PC-3 (cell line): Measurements from ENCODE around the gene BAIAP2. TPM values are rescaled to one million over a fixed set of nuclear protein-coding genes. Genes with fewer than 3 reads are reported as not detected.
A peak's percentile ranks its signal among the peaks of the same experiment; 100 is the strongest.

ENCODE experiments used
- ATAC-seq: fragments of 200-7000 bp; cut with Tn5 transposase; 2 replicates; pipeline ENCODE4 v1.9.1; 2020; ENCODE audit warnings: mild to moderate bottlenecking, moderate library complexity
- BruUV-seq: library from RNA; stranded (reverse); fragments of 400-500 nt; replicated peaks from 2 replicates; lab custom pipeline; 2021; lab: Mats Ljungman, UMichigan
- CTCF ChIA-PET: fragments of 300-600 bp; sonication (Branson Sonifier 250); formaldehyde crosslinking; loops from one replicate; lab custom pipeline; 2022; ENCODE audit warnings: antibody characterized with exemption; lab: Charles Lee
- POLR2A ChIA-PET: fragments of 300-600 bp; sonication (Branson Sonifier 250); formaldehyde crosslinking; loops from one replicate; lab custom pipeline; 2022; ENCODE audit warnings: antibody characterized with exemption; ENCODE audit not compliant: unreplicated experiment; lab: Charles Lee
- DNase-seq: peaks from one replicate; pipeline ENCODE4 v3.0.0-alpha.2; 2015
- H2AFZ ChIP-seq: fragments of 300-600 bp; sonication (generic); 2 replicates; pipeline ENCODE4 v1.6.0; 2016; ENCODE audit warnings: antibody characterized with exemption, low read length
- H3F3A ChIP-seq: fragments of 300-600 bp; sonication (generic); one replicate; pipeline ENCODE4 v1.6.0; 2017; ENCODE audit warnings: antibody characterized with exemption, low read length, control low read depth, mild to moderate bottlenecking; ENCODE audit not compliant: unreplicated experiment
- H3K27ac ChIP-seq: fragments of 300-600 bp; sonication (generic); 2 replicates; pipeline ENCODE4 v1.5.1; 2016; ENCODE audit warnings: mild to moderate bottlenecking, low read length
- H3K27me3 ChIP-seq: fragments of 300-600 bp; sonication (generic); 2 replicates; pipeline ENCODE4 v1.6.1; 2016; ENCODE audit warnings: low read length, mixed read lengths
- H3K36me3 ChIP-seq: fragments of 300-600 bp; sonication (generic); 2 replicates; pipeline ENCODE4 v1.6.1; 2016; ENCODE audit warnings: low read depth, mixed run types, low read length, mixed read lengths
- H3K4me1 ChIP-seq: fragments of 300-600 bp; sonication (generic); 2 replicates; pipeline ENCODE4 v1.5.1; 2016; ENCODE audit warnings: low read length; ENCODE audit not compliant: insufficient read depth
- H3K4me2 ChIP-seq: fragments of 300-600 bp; sonication (generic); 2 replicates; pipeline ENCODE4 v1.6.0; 2016; ENCODE audit warnings: low read length
- H3K4me3 ChIP-seq: fragments of 300-600 bp; sonication (generic); 2 replicates; pipeline ENCODE4 v1.5.1; 2016; ENCODE audit warnings: mild to moderate bottlenecking, low read length, mixed read lengths
- H3K79me2 ChIP-seq: fragments of 300-600 bp; sonication (generic); 2 replicates; pipeline ENCODE4 v1.6.1; 2017; ENCODE audit warnings: low read length, mixed read lengths
- H3K9ac ChIP-seq: fragments of 300-600 bp; sonication (generic); 2 replicates; pipeline ENCODE4 v1.6.0; 2016; ENCODE audit warnings: mild to moderate bottlenecking, low read length
- H3K9me2 ChIP-seq: fragments of 300-600 bp; sonication (generic); replicated peaks from 2 replicates; pipeline ENCODE4 v1.6.1; 2016; ENCODE audit warnings: mixed run types, low read length, mixed read lengths
- H3K9me3 ChIP-seq: fragments of 300-600 bp; sonication (generic); 2 replicates; pipeline ENCODE4 v1.6.1; 2016; ENCODE audit warnings: low read length, mixed read lengths
- H4K20me1 ChIP-seq: fragments of 300-600 bp; sonication (generic); 2 replicates; pipeline ENCODE4 v1.6.1; 2016; ENCODE audit warnings: low read length, mixed read lengths
- EZH2 ChIP-seq: fragments of 300-600 bp; sonication (generic); IDR thresholded peaks from one replicate; pipeline ENCODE4 v1.6.1; 2017; ENCODE audit warnings: antibody characterized with exemption, mild to moderate bottlenecking, low read length; ENCODE audit not compliant: unreplicated experiment
- EZH2phosphoT487 ChIP-seq: fragments of 300-600 bp; sonication (generic); IDR thresholded peaks from 2 replicates; pipeline ENCODE4 v1.6.1; 2018; ENCODE audit warnings: mild to moderate bottlenecking, antibody characterized with exemption, low read length, borderline replicate concordance
- intact Hi-C: fragments of 100-400 bp; cut with micrococcal nuclease; formaldehyde crosslinking; loops from 2 replicates; pipeline ENCODE4 v1.9.0; 2023
- total RNA-seq: library from RNA; depleted of rRNA; stranded (reverse); fragments of >200 nt; gene quantifications from 2 replicates; pipeline ENCODE4 v1.2.3, GENCODE V29; 2014
- TF ChIP-seq, protein P1 (sequence below): fragments of 300-600 bp; sonication (generic); conservative IDR thresholded peaks from 2 replicates; pipeline ENCODE4 v1.5.1; 2017; ENCODE audit warnings: antibody characterized with exemption, low read depth, mild to moderate bottlenecking, low read length

The BAIAP2 gene
- total RNA-seq, 1 experiment from 2014 or later = 56.9 TPM

DNA sequence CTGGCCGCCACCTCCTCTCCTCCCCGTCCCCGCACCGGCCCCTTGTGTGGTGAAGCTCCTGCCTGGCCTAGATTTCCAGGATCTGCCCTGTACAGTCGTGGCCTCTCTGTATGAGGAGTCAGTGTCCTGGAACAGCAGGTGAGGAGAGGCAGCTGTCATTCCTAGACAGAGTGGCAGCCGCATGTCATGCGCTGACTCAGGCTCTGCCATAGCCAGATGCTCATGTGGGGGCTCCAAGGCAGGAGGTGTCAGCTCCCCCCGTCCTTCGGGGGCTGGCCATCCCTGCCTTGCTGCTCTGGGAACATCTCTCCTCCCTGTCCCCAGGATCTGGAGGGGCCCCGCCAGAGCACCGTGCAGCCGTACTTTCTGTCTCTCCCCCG is 60.4 kb downstream of the BAIAP2 start:
- H3K4me3 ChIP-seq = peak overlapping the region; percentile 20; the same call in 1 of the 2 replicates
- no peaks in the 10 kb centered on the region for H3K9me2 ChIP-seq
- H3K36me3 ChIP-seq = peaks cover under 1% of the 10 kb centered on the region; the same call in 1 of the 2 replicates
- no peaks in the 10 kb centered on the region for H4K20me1 ChIP-seq
- CTCF ChIA-PET = interaction anchor here (0.5 kb wide), 1 partner anchor 100 kb away, joined by 4 read pairs; no protein-coding TSS in a partner anchor
- DNase-seq = no peak
- BruUV-seq = no TSS peak
- peak overlapping the region; percentile 74 for H3K4me2 ChIP-seq
- H3F3A ChIP-seq = peaks cover 3% of the 10 kb centered on the region
- peak overlapping the region; percentile 75 for H3K9ac ChIP-seq
- H3K27ac ChIP-seq = peak overlapping the region; percentile 98
- H2AFZ ChIP-seq = no peak overlapping the region
- H3K27me3 ChIP-seq = no peaks in the 10 kb centered on the region
- no peaks in the 10 kb centered on the region for H3K79me2 ChIP-seq
- intact Hi-C loops = loop anchor here (1.0 kb wide), 2 partner anchors 45 to 60 kb away; partner anchors contain the start of gene BAIAP2
- H3K4me1 ChIP-seq = peaks cover 53% of the 10 kb centered on the region
- POLR2A ChIA-PET = no interaction called here
- no peak for TF ChIP-seq EZH2phosphoT487
- no peak for TF ChIP-seq EZH2
- TF ChIP-seq, protein P1, sequence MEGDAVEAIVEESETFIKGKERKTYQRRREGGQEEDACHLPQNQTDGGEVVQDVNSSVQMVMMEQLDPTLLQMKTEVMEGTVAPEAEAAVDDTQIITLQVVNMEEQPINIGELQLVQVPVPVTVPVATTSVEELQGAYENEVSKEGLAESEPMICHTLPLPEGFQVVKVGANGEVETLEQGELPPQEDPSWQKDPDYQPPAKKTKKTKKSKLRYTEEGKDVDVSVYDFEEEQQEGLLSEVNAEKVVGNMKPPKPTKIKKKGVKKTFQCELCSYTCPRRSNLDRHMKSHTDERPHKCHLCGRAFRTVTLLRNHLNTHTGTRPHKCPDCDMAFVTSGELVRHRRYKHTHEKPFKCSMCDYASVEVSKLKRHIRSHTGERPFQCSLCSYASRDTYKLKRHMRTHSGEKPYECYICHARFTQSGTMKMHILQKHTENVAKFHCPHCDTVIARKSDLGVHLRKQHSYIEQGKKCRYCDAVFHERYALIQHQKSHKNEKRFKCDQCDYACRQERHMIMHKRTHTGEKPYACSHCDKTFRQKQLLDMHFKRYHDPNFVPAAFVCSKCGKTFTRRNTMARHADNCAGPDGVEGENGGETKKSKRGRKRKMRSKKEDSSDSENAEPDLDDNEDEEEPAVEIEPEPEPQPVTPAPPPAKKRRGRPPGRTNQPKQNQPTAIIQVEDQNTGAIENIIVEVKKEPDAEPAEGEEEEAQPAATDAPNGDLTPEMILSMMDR = no peak
- ATAC-seq = 0 out of 2 replicates have a peak, but pooled peaks have one; percentile 0
- no peaks in the 10 kb centered on the region for H3K9me3 ChIP-seq

DNA sequence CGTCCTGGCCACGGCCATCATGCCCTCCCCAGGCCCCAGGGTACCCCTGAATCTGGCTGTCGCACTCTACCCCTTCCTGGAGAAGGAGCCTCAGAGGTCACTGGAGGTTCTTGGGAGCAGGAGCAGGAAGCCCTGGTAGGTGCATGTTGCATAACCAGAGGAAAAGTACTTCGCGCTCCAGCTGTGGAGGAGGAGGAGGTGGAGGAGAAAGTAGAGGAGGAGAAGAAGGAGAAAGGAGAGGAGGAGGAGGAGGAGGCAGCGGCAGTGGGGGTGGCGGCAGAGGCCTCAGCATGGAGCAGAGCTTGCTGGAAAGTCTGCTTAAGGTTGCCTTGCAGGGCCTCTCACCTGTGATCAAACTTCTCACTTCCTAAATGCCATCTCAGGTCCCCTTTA is 61.8 kb downstream of the BAIAP2 start:
- peaks cover 11% of the 10 kb centered on the region; the same call in 1 of the 2 replicates for H3K36me3 ChIP-seq
- no peaks in the 10 kb centered on the region for H3K27me3 ChIP-seq
- no peak overlapping the region for H3K4me3 ChIP-seq
- intact Hi-C loops = no loop called here
- peak overlapping the region; percentile 82 for H3K9ac ChIP-seq
- no peaks in the 10 kb centered on the region for H3K79me2 ChIP-seq
- no peaks in the 10 kb centered on the region for H3K9me2 ChIP-seq
- no TSS peak for BruUV-seq
- peaks cover 53% of the 10 kb centered on the region for H3K4me1 ChIP-seq
- POLR2A ChIA-PET = interaction anchor here (0.5 to 0.8 kb wide), 2 partner anchors 63 to 240 kb away, joined by 3 read pairs; no protein-coding TSS in a partner anchor
- CTCF ChIA-PET = interaction anchor here (0.6 to 2.4 kb wide), 3 partner anchors 60 to 325 kb away, joined by 3 to 21 read pairs (median 8); no protein-coding TSS in a partner anchor
- no peaks in the 10 kb centered on the region for H4K20me1 ChIP-seq
- no peak for ATAC-seq
- peak overlapping the region; percentile 90 for H3K27ac ChIP-seq
- no peak overlapping the region for H2AFZ ChIP-seq
- H3K4me2 ChIP-seq = peak overlapping the region; percentile 94
- peaks cover 3% of the 10 kb centered on the region for H3F3A ChIP-seq
- TF ChIP-seq, protein P1 = no peak
- TF ChIP-seq EZH2 = no peak
- TF ChIP-seq EZH2phosphoT487 = no peak
- no peak for DNase-seq
- H3K9me3 ChIP-seq = no peaks in the 10 kb centered on the region
